Stimulated activated CD8-positive, alpha-beta memory T cell treated with anti-CD3 and anti-CD28 coated beads, Interleukin-4, amount 100 ng/mL, for 24 hours (primary cell): ENCODE data around the gene CPT1C.

ENCODE experiments used
- DNase-seq: peaks from one replicate; pipeline ENCODE4 v3.0.0-alpha.2; 2020; ENCODE audit warnings: low read depth

CPT1C gene

GRCh38 chr19:49758292-49758691, 67.4 kb downstream of the CPT1C start:
- DNase-seq = no peak

- no peak for DNase-seq
Observed at GRCh38 chr19:49761249-49761624, 70.3 kb downstream of the CPT1C start.

- DNase-seq = no peak
Observed at GRCh38 chr19:49761625-49762311, 70.9 kb downstream of the CPT1C start.

DNA sequence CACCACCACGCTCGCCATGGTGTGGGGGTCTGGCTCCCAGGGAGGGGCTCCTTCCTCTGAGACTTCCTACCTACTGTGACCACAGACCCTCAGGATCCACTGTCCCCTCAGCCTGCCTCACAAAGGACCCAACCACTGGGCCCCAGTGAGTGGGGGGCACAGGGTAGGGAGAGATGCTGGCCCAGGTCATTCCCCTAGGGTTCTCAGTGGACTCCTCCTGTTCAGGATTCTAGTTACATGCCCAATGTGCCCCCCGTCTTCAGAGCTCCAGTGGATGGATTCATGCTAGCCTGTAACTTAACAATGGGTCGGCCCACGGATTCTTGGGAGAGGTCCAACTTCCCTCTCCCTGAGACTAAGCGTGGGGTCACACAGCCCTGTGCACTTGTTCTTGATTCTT, 72.3 kb downstream of the CPT1C start, which contains the start of gene TSKS:
TSKS (minus strand) TSS at position 77 of the 400 bp plus-strand sequence; CDS start at position 18, 59 bp downstream.
- DNase-seq = no peak
